ENCODE measurements around the gene TRPV5.

DNA sequence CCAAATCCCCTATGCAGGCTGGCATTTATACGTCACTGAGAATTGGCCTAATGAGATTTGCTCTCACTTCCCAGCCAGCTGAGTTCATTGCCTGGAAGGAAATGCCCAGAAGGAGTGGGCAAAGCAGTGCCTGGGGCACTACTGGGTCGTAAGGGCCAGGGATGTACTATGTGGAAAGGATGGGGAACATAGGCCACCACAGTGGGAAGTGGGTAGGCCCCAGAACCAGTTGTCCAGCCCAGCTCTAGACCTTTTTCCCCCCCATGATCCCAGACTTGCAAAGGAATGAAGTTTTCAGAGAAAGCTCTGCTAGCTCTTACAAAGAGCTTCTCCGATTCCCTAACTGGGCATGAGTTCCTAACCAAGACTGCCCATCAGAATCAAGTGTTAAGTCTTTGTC lies 13.9 kb downstream of the TRPV5 start:
- TF ChIP-seq GATA2 (IDR thresholded peaks at IDR 0.05; ENCODE audit: insufficient read depth, insufficient read length, low read depth, low read length) (no peak), CTCF (IDR thresholded peaks at IDR 0.05; ENCODE audit: extremely low read depth in 1 of 2, insufficient read depth in 1 of 2, low read depth in 1 of 2, low read length in 2 of 2) (no peak)
